HepG2 (cell line): ENCODE data around the gene RELL2. TPM values are rescaled to one million over a fixed set of nuclear protein-coding genes. Genes with fewer than 3 reads are reported as not detected.
A peak's percentile ranks its signal among the peaks of the same experiment; 100 is the strongest.

ENCODE experiments used
- ARID5B ChIP-seq: IDR thresholded peaks from 2 replicates; pipeline ENCODE4 v1.4.0; 2020; ENCODE audit warnings: mild to moderate bottlenecking, missing genetic modification reagents
- GATAD2A ChIP-seq: IDR thresholded peaks from 2 replicates; pipeline ENCODE4 v1.6.1; 2016
- polyA plus RNA-seq, 8 experiments: library from polyadenylated mRNA; depleted of rRNA in 3 of 8; stranded (reverse) in 7 of 8; unstranded in 1 of 8; fragments of >200 nt; fragmentation: Illumina TruSeq in 4 of 8; extraction: Trizol in 4 of 8; gene quantifications; 2 replicates each; pipeline versions ENCODE4 v1.2.1 to v1.2.3, GENCODE V29; 2011 to 2016; ENCODE audit warnings: low read depth in 4 of 8, missing spikeins in 1 of 8, mixed read lengths in 1 of 8; ENCODE audit not compliant: insufficient read depth in 1 of 8
- total RNA-seq, 5 experiments: library from RNA; depleted of rRNA; stranded (reverse); fragments of >200 nt; fragmentation: Illumina TruSeq; extraction: Trizol; gene quantifications; 2 replicates each; pipeline ENCODE4 v1.2.3, GENCODE V29; 2016; ENCODE audit warnings: low read depth in 1 of 5
- TF ChIP-seq, protein P1 (sequence below): sonication (generic); formaldehyde crosslinking; IDR thresholded peaks from 2 replicates; pipeline ENCODE4 v1.5.0; 2020; ENCODE audit warnings: mild to moderate bottlenecking, missing genetic modification reagents, borderline replicate concordance

Gene RELL2
- total and polyA plus RNA-seq, 2 of the 13 experiments (the other 11 are each of a cell fraction or from before 2014, with no cell fraction given) = 6.4 to 8.3 TPM

DNA sequence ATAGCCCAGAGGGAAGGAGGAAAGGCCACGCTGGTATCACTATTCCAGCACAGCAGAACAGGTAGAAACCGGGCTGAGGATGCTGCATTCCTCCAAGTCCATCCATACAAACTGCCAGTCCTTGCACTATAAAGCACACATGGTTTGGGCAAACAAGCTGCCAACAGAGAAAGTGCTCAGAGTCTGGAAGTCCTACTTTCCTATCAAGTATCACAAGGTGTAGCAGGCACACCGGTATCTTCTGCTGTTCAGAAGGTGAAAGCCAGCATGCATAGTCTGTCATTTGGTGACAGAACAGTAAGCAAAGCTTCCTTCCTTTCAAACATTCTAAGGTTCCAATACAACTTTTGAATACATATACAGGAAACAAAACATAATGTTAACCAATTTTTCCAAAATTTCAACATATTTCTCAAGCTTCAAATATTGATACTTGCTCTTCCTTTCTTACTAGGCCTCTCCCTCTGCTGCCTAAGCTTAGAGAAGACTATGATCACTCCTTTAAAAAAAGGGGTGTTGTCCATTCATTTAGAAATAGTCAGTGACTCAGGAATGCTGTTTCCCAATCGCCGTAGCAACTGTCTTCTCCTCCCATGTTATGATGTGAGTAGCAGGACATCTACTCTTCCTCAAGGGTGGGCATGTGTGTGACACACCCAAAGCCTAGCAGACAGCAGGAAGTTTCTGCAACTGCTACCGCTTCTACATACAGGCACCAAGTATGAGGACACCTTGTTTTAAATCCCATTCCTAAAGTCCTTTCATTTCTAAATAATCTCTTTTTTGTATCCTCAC is 32.7 kb upstream of the RELL2 start (continued):
- TF ChIP-seq, protein P1, sequence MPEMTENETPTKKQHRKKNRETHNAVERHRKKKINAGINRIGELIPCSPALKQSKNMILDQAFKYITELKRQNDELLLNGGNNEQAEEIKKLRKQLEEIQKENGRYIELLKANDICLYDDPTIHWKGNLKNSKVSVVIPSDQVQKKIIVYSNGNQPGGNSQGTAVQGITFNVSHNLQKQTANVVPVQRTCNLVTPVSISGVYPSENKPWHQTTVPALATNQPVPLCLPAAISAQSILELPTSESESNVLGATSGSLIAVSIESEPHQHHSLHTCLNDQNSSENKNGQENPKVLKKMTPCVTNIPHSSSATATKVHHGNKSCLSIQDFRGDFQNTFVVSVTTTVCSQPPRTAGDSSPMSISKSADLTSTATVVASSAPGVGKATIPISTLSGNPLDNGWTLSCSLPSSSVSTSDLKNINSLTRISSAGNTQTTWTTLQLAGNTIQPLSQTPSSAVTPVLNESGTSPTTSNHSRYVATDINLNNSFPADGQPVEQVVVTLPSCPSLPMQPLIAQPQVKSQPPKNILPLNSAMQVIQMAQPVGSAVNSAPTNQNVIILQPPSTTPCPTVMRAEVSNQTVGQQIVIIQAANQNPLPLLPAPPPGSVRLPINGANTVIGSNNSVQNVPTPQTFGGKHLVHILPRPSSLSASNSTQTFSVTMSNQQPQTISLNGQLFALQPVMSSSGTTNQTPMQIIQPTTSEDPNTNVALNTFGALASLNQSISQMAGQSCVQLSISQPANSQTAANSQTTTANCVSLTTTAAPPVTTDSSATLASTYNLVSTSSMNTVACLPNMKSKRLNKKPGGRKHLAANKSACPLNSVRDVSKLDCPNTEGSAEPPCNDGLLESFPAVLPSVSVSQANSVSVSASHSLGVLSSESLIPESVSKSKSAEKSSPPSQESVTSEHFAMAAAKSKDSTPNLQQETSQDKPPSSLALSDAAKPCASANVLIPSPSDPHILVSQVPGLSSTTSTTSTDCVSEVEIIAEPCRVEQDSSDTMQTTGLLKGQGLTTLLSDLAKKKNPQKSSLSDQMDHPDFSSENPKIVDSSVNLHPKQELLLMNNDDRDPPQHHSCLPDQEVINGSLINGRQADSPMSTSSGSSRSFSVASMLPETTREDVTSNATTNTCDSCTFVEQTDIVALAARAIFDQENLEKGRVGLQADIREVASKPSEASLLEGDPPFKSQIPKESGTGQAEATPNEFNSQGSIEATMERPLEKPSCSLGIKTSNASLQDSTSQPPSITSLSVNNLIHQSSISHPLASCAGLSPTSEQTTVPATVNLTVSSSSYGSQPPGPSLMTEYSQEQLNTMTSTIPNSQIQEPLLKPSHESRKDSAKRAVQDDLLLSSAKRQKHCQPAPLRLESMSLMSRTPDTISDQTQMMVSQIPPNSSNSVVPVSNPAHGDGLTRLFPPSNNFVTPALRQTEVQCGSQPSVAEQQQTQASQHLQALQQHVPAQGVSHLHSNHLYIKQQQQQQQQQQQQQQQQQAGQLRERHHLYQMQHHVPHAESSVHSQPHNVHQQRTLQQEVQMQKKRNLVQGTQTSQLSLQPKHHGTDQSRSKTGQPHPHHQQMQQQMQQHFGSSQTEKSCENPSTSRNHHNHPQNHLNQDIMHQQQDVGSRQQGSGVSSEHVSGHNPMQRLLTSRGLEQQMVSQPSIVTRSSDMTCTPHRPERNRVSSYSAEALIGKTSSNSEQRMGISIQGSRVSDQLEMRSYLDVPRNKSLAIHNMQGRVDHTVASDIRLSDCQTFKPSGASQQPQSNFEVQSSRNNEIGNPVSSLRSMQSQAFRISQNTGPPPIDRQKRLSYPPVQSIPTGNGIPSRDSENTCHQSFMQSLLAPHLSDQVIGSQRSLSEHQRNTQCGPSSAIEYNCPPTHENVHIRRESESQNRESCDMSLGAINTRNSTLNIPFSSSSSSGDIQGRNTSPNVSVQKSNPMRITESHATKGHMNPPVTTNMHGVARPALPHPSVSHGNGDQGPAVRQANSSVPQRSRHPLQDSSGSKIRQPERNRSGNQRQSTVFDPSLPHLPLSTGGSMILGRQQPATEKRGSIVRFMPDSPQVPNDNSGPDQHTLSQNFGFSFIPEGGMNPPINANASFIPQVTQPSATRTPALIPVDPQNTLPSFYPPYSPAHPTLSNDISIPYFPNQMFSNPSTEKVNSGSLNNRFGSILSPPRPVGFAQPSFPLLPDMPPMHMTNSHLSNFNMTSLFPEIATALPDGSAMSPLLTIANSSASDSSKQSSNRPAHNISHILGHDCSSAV (CRISPR knock-in tag) = no peak
- 0 out of 2 replicates have a peak, but pooled peaks have one; percentile 11 for TF ChIP-seq GATAD2A (CRISPR knock-in tag)
- TF ChIP-seq ARID5B (CRISPR knock-in tag) = 0 out of 2 replicates have a peak, but pooled peaks have one; percentile 8
